Upper lobe of left lung (tissue), 4 donors: ENCODE data around the gene TLR4.

Experiments
- CTCF ChIP-seq, 6 experiments: fragments of 450-650 bp in 4 of 6; fragments of 200-600 bp in 2 of 6; sonication (generic) in 2 of 6; IDR thresholded peaks; one replicate each; pipeline ENCODE4 v1.5.1; 2016 to 2019; ENCODE audit warnings: antibody characterized with exemption in 6 of 6
- POLR2A ChIP-seq, 4 donors: fragments of 450-650 bp; IDR thresholded peaks; one replicate each; pipeline ENCODE4 v1.5.1; 2016 to 2017; ENCODE audit warnings: antibody characterized with exemption in 4 of 4, mild to moderate bottlenecking in 2 of 4

GRCh38 chr9:117737721-117738226, 33.6 kb downstream of the TLR4 start:
- no peak for TF ChIP-seq CTCF (IDR thresholded peaks at IDR 0.05)
- TF ChIP-seq POLR2A (IDR thresholded peaks at IDR 0.05): no peak
